ENCODE measurements around the gene NR1I2. TPM values are rescaled to one million over a fixed set of nuclear protein-coding genes. Genes with fewer than 3 reads are reported as not detected.

The NR1I2 gene
- total RNA-seq, 1 donor from 2014 or later, result not detected

GRCh38 chr3:119763466-119763865, 18.4 kb upstream of the NR1I2 start:
- Mint-ChIP-seq H3K9me3 (ENCODE audit: unreplicated experiment) (peaks cover 2% of the 10 kb centered on the region), H3K27ac (ENCODE audit: unreplicated experiment) (no peak overlapping the region), H3K36me3 (ENCODE audit: low read depth, unreplicated experiment) (no peaks in the 10 kb centered on the region), H3K4me3 (ENCODE audit: unreplicated experiment) (no peak overlapping the region), H3K4me1 (ENCODE audit: low read depth, unreplicated experiment) (no peaks in the 10 kb centered on the region), H3K27me3 (ENCODE audit: low read depth, unreplicated experiment) (no peaks in the 10 kb centered on the region)
- no peaks in the 10 kb centered on the region for H3K36me3 ChIP-seq (ENCODE audit: insufficient read depth, low read length)
- no peaks in the 10 kb centered on the region for H4K20me1 ChIP-seq (ENCODE audit: insufficient read depth, low read length)
- H3K9ac ChIP-seq (ENCODE audit: low read length), result no peak overlapping the region
- H3K27ac ChIP-seq (ENCODE audit: low read depth, low read length), result no peak overlapping the region
- no peak for DNase-seq (ENCODE audit: low read depth)
- no peaks in the 10 kb centered on the region for H3K4me1 ChIP-seq (ENCODE audit: insufficient read depth, low read length)
- no peak overlapping the region for H3K4me2 ChIP-seq (ENCODE audit: low read length)
- no peak overlapping the region for H3K4me3 ChIP-seq (ENCODE audit: insufficient read depth, low read depth, low read length)
- H3K27me3 ChIP-seq (ENCODE audit: insufficient read depth, low read length), result no peaks in the 10 kb centered on the region
- H2AFZ ChIP-seq (ENCODE audit: low read depth, low read length), result no peak overlapping the region
- H3K9me3 ChIP-seq (ENCODE audit: insufficient read depth, low read depth, low read length), result no peaks in the 10 kb centered on the region
- FAIRE-seq, result no peak
- H3K79me2 ChIP-seq (ENCODE audit: insufficient read depth, low read length), result no peaks in the 10 kb centered on the region
- TF ChIP-seq EZH2 (IDR thresholded peaks at IDR 0.05; ENCODE audit: insufficient read depth, low read length), result no peak

DNA sequence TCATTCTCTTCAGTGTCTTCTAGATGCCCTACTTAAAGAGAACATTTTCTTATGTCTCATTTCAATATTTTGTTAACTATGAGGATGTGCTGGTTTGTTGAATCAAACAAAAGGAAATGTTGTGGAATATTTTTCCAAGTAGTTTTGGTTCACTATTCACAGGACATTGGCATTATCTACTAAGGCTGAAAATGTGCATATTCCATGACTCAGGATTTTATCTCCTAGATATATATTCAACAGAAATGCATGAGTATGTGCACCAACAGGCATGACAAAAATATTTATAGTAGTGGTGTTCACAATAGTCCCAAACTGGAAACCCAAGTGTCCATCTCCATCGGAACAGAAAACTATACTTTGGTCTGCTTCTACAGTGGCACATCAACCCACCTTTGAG, 16.7 kb upstream of the NR1I2 start:
- Histone ChIP-seq H3K9me3 (ENCODE audit: insufficient read depth, low read depth, low read length) (no peaks in the 10 kb centered on the region), H3K27me3 (ENCODE audit: insufficient read depth, low read length) (no peaks in the 10 kb centered on the region), H3K4me3 (ENCODE audit: insufficient read depth, low read depth, low read length) (no peak overlapping the region), H3K4me1 (ENCODE audit: insufficient read depth, low read length) (peaks cover 6% of the 10 kb centered on the region), H3K27ac (ENCODE audit: low read depth, low read length) (peak overlapping the region; percentile 13), H3K4me2 (ENCODE audit: low read length) (no peak overlapping the region), H3K79me2 (ENCODE audit: insufficient read depth, low read length) (no peaks in the 10 kb centered on the region), H4K20me1 (ENCODE audit: insufficient read depth, low read length) (no peaks in the 10 kb centered on the region), H3K9ac (ENCODE audit: low read length) (no peak overlapping the region), H2AFZ (ENCODE audit: low read depth, low read length) (no peak overlapping the region), H3K36me3 (ENCODE audit: insufficient read depth, low read length) (no peaks in the 10 kb centered on the region)
- Mint-ChIP-seq H3K36me3 (ENCODE audit: low read depth, unreplicated experiment) (no peaks in the 10 kb centered on the region), H3K4me3 (ENCODE audit: unreplicated experiment) (no peak overlapping the region), H3K27ac (ENCODE audit: unreplicated experiment) (no peak overlapping the region), H3K27me3 (ENCODE audit: low read depth, unreplicated experiment) (no peaks in the 10 kb centered on the region), H3K4me1 (ENCODE audit: low read depth, unreplicated experiment) (no peaks in the 10 kb centered on the region), H3K9me3 (ENCODE audit: unreplicated experiment) (no peaks in the 10 kb centered on the region)
- no peak for DNase-seq (ENCODE audit: low read depth)
- no peak for FAIRE-seq
- TF ChIP-seq EZH2 (IDR thresholded peaks at IDR 0.05; ENCODE audit: insufficient read depth, low read length) (no peak), CTCF (IDR thresholded peaks at IDR 0.05; ENCODE audit: insufficient read depth, low read depth, low read length) (no peak)

DNA sequence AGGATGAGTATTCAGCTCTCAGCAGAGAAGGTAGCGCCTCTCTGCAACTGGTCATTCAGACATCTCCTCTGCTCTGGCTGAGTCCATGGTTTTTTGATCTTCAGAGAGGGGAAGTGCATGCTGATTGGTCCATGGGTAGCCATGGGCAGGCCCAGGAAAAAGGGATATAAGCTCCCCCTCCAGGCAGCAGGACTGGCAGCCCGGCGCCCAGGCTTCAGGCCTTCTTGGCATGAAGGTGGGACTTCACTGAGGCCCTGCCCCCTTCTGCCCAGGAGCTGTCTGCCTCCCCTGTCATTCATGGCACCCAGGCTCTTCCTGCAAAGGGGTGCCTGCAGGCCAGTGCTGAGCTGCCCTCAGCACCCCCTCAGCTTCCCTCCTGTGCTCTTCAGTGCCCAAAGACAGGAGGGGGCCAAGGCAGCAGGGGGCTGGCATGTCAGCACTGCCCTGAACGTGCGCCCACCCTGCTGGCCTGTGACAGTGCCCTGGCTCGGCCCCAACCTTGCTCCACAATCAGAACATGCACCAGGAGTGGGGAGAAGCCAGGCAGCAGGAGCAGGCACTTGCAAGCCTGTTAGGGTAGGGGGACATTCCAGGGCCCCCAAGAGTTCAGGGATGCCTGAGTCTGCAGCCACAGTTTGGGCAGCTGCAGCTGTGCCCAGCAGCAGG, 13.8 kb upstream of the NR1I2 start:
- H3K27me3 ChIP-seq (ENCODE audit: insufficient read depth, low read length), result no peaks in the 10 kb centered on the region
- no peak for DNase-seq (ENCODE audit: low read depth)
- peaks cover 6% of the 10 kb centered on the region for H3K4me1 ChIP-seq (ENCODE audit: insufficient read depth, low read length)
- no peaks in the 10 kb centered on the region for H3K4me1 Mint-ChIP-seq (ENCODE audit: low read depth, unreplicated experiment)
- H3K27ac ChIP-seq (ENCODE audit: low read depth, low read length), result no peak overlapping the region
- H3K9me3 ChIP-seq (ENCODE audit: insufficient read depth, low read depth, low read length), result no peaks in the 10 kb centered on the region
- no peak overlapping the region for H3K4me3 ChIP-seq (ENCODE audit: insufficient read depth, low read depth, low read length)
- no peak for TF ChIP-seq EZH2 (IDR thresholded peaks at IDR 0.05; ENCODE audit: insufficient read depth, low read length)
- H4K20me1 ChIP-seq (ENCODE audit: insufficient read depth, low read length), result no peaks in the 10 kb centered on the region
- H3K9ac ChIP-seq (ENCODE audit: low read length), result no peak overlapping the region
- no peak overlapping the region for H3K4me3 Mint-ChIP-seq (ENCODE audit: unreplicated experiment)
- no peaks in the 10 kb centered on the region for H3K9me3 Mint-ChIP-seq (ENCODE audit: unreplicated experiment)
- H3K79me2 ChIP-seq (ENCODE audit: insufficient read depth, low read length), result no peaks in the 10 kb centered on the region
- H3K27ac Mint-ChIP-seq (ENCODE audit: unreplicated experiment), result no peak overlapping the region
- no peak overlapping the region for H3K4me2 ChIP-seq (ENCODE audit: low read length)
- no peak overlapping the region for H2AFZ ChIP-seq (ENCODE audit: low read depth, low read length)
- FAIRE-seq, result no peak
- no peaks in the 10 kb centered on the region for H3K27me3 Mint-ChIP-seq (ENCODE audit: low read depth, unreplicated experiment)
- H3K36me3 ChIP-seq (ENCODE audit: insufficient read depth, low read length), result no peaks in the 10 kb centered on the region
- no peaks in the 10 kb centered on the region for H3K36me3 Mint-ChIP-seq (ENCODE audit: low read depth, unreplicated experiment)

Data from astrocyte (in vitro differentiated cells and primary cell).